ENCODE results near the gene C2CD2L. TPM values are rescaled to one million over a fixed set of nuclear protein-coding genes. Genes with fewer than 3 reads are reported as not detected.
A peak's percentile ranks its signal among the peaks of the same experiment; 100 is the strongest.

The C2CD2L gene
- total and polyA plus RNA-seq, 2 of the 13 experiments (the other 11 are each of a cell fraction or from before 2014, with no cell fraction given), result 3.7 to 5.5 TPM

- TF ChIP-seq PBX3 (CRISPR knock-in tag; IDR thresholded peaks at IDR 0.05; ENCODE audit: borderline replicate concordance) (no peak), DBP (CRISPR knock-in tag; IDR thresholded peaks at IDR 0.05; ENCODE audit: not compliant biosample characterization) (no peak), ZNF543 (CRISPR knock-in tag; IDR thresholded peaks at IDR 0.05) (no peak; the same call in 1 of the 2 replicates), ZNF850 (CRISPR knock-in tag; conservative IDR thresholded peaks at IDR 0.05) (no peak), BCLAF1 (IDR thresholded peaks at IDR 0.05) (no peak), SCMH1 (CRISPR knock-in tag; IDR thresholded peaks at IDR 0.05; ENCODE audit: borderline replicate concordance) (no peak), SAFB2 (CRISPR knock-in tag; IDR thresholded peaks at IDR 0.05; ENCODE audit: borderline replicate concordance, low read depth) (no peak), MXI1 (IDR thresholded peaks at IDR 0.05; ENCODE audit: borderline replicate concordance, low read depth, low read length) (no peak), DNMT1 (CRISPR knock-in tag; IDR thresholded peaks at IDR 0.05) (no peak), HBP1 (CRISPR knock-in tag; IDR thresholded peaks at IDR 0.05; ENCODE audit: low read depth) (no peak), AHR (CRISPR knock-in tag; IDR thresholded peaks at IDR 0.05) (0 out of 2 replicates have a peak, but pooled peaks have one; percentile 15), ZNF451 (CRISPR knock-in tag; IDR thresholded peaks at IDR 0.05) (no peak), CENPT (CRISPR knock-in tag; IDR thresholded peaks at IDR 0.05; ENCODE audit: low read depth) (no peak), HINFP (CRISPR knock-in tag; IDR thresholded peaks at IDR 0.05; ENCODE audit: low read depth) (no peak), ZNF879 (CRISPR knock-in tag; IDR thresholded peaks at IDR 0.05) (no peak; the same call in 1 of the 2 replicates), ARNTL (CRISPR knock-in tag; IDR thresholded peaks at IDR 0.05) (no peak), ARHGAP35 (CRISPR knock-in tag; IDR thresholded peaks at IDR 0.05; ENCODE audit: borderline replicate concordance) (0 out of 2 replicates have a peak, but pooled peaks have one; percentile 15), NFE2L1 (CRISPR knock-in tag; IDR thresholded peaks at IDR 0.05; ENCODE audit: borderline replicate concordance) (no peak), TFE3 (CRISPR knock-in tag; IDR thresholded peaks at IDR 0.05) (no peak)
Observed at GRCh38 chr11:119093942-119094815, 13.0 kb upstream of the C2CD2L start (continued).

All from HepG2 (cell line).